Stimulated activated CD4-positive, alpha-beta T cell treated with anti-CD3 and anti-CD28 coated beads, Interleukin-15, amount 100 ng/mL, for 48 hours (primary cell): Measurements from ENCODE around the gene EPC1.

Experiments used
- DNase-seq, 2 donors: peaks; one replicate each; pipeline ENCODE4 v3.0.0-alpha.2; 2020; ENCODE audit warnings: low read depth in 2 of 2

Gene EPC1

GRCh38 chr10:32337350-32337749, 9.6 kb downstream of the EPC1 start:
- no peak for DNase-seq

GRCh38 chr10:32333849-32334248, 13.1 kb downstream of the EPC1 start:
- DNase-seq = no peak

GRCh38 chr10:32332299-32332750, 14.6 kb downstream of the EPC1 start:
- DNase-seq = peak; percentile 76 to 80

GRCh38 chr10:32331606-32332005, 15.4 kb downstream of the EPC1 start:
- no peak for DNase-seq

- no peak for DNase-seq
These were observed 16.7 kb downstream of the EPC1 start for GRCh38 chr10:32330214-32330613.

GRCh38 chr10:32329061-32329460, 17.9 kb downstream of the EPC1 start:
- DNase-seq = no peak

- DNase-seq = no peak
These were observed 18.5 kb downstream of the EPC1 start for GRCh38 chr10:32328499-32328898.

GRCh38 chr10:32327364-32327691, 19.6 kb downstream of the EPC1 start:
- DNase-seq = no peak

GRCh38 chr10:32326680-32327363, 20.1 kb downstream of the EPC1 start:
- DNase-seq = no peak

GRCh38 chr10:32326119-32326518, 20.8 kb downstream of the EPC1 start:
- DNase-seq = no peak

GRCh38 chr10:32323051-32323450, 23.9 kb downstream of the EPC1 start:
- no peak for DNase-seq

- DNase-seq = no peak
These were observed 25.8 kb downstream of the EPC1 start for GRCh38 chr10:32321016-32321631.

- peak in 1 of 2 donors; percentile 27 for DNase-seq
These were observed 28.5 kb downstream of the EPC1 start for GRCh38 chr10:32318476-32318896.

GRCh38 chr10:32317795-32318357, 29.1 kb downstream of the EPC1 start:
- no peak for DNase-seq

GRCh38 chr10:32315424-32315823, 31.5 kb downstream of the EPC1 start:
- no peak for DNase-seq

- DNase-seq = no peak
These were observed 32.4 kb downstream of the EPC1 start for GRCh38 chr10:32314588-32314987.

GRCh38 chr10:32308027-32308603, 38.8 kb downstream of the EPC1 start:
- DNase-seq = no peak

- no peak for DNase-seq
These were observed 39.3 kb downstream of the EPC1 start for GRCh38 chr10:32307609-32308008.

- no peak for DNase-seq
These were observed 47.5 kb downstream of the EPC1 start for GRCh38 chr10:32299354-32299980.

GRCh38 chr10:32298075-32298812, 48.7 kb downstream of the EPC1 start:
- no peak for DNase-seq

- no peak for DNase-seq
These were observed 51.9 kb downstream of the EPC1 start for GRCh38 chr10:32295027-32295426.

- DNase-seq = no peak
These were observed 53.4 kb downstream of the EPC1 start for GRCh38 chr10:32293581-32293980.
